HG02981 (cell line): ENCODE data around the gene MTUS2.

Source experiments
- ATAC-seq: cut with Tn5 transposase; IDR thresholded peaks from one replicate; pipeline ENCODE4 v1.9.1; 2021; ENCODE audit warnings: mild to moderate bottlenecking, moderate library complexity; ENCODE audit not compliant: unreplicated experiment

The MTUS2 gene

DNA sequence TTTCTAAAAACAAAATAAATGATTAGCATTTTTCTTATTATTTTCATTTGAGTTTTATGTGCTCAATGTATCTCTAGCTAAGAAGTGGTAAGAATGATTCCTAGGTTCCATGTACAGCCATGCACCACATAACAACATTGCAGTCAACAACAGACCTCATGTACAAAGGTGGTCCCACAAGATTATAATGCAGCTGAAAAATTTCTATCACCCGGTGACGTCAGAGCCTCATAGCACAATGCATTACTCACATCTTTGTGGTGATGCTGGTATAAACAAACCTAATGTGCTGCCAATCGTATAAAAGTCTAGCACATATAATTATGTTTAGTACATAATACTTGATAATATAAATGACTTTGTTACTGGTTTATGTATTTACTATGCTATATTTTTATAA, 654.9 kb downstream of the MTUS2 start:
- ATAC-seq: no peak

DNA sequence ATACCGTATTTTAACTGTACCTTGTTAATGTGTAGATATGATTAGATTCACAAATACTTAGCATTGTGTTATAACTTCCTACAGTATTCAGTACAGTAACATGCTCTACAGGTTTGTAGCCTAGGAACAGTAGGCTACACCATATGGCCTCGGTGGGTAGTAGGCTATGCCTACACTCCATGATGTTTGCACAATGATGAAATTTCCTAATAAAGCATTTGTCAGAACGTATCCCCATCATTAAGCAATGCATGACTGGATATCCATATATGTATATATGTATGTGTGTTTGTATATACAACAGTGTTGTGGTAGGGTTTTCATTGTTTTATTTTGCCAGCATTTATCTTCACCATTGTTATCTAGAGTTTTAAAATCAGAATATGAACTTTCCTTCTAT, 655.9 kb downstream of the MTUS2 start:
- no peak for ATAC-seq

DNA sequence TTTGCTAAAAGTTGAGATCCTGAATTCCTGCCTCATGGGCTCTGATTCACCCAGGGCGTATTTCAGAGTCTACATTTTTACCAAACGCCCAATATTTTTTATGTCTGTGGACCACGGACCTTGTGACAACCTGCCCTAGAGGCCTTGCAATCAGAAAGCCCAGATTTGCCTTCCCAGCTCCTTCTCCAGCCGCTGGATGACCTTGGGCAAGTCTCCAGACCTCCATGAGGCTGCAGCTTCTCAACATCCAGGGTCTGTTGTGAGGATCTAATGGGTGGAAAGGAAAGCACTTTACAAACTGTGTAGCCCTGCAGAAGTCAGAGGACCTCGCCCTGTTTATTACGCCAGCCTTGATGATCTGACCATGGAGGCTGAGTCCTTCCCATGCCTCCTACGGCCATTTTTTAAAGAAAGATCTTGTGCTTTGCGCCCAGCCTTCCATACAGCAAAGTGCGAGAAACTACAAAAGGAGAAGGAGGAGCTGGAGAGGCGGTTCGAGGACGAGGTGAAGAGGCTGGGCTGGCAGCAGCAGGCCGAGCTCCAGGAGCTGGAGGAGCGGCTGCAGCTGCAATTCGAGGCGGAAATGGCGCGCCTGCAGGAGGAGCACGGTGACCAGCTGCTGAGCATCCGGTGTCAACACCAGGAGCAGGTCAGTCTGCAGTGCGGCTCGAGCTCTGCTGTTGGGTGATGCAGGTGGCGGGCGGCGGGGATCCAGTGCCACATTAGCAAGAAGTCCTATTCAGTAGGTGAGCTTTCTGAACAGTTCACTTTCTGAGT, 659.8 kb downstream of the MTUS2 start:
- ATAC-seq: no peak

DNA sequence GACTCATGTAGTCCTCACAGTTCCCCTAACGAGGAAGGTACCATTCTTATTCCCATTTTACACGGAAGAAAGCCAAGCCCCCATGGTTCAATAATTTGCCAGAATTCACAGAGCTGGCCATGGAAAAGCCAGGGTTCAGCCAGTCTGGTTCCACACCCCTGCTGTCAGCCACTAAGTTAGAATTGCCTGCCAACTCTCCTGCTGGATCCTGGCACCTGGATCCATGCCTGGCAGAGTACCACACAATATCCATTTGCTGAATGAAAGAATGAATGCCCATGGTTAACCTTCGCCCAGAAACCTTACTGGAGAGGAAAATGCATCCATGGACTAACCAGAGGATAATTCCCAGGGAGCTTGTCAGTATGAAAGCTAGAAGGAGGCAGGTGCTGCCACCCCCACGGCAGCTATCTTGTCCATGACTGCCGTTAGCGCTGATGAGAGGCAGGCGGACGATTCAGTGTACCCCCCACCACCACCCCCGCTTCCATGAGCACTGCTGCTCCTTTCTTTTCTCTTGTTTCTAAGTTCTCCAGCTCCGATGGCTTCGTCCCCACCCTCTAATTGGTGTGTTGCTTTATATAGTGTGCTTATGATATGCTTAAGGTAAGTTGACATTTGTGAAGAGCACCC, 660.9 kb downstream of the MTUS2 start:
- ATAC-seq: no peak

DNA sequence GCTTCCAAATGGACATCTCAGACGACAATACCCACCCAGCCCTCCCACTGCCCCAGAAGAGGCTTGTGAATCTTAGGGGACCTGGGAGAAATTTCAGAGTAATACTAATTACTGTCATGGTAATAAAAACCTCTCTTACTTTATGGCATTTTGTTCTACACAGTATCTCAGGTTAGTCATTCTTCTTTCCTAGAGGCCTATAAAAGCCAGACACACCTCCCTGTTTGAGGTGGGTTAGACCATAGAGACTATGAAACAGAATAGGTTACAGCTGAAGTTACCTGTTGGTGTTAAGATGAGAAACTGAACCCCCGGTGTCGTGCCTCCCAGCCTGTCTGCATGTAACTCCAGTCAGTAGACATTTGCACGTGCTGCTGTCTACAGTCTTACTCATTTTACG, 661.5 kb downstream of the MTUS2 start:
- ATAC-seq: no peak

DNA sequence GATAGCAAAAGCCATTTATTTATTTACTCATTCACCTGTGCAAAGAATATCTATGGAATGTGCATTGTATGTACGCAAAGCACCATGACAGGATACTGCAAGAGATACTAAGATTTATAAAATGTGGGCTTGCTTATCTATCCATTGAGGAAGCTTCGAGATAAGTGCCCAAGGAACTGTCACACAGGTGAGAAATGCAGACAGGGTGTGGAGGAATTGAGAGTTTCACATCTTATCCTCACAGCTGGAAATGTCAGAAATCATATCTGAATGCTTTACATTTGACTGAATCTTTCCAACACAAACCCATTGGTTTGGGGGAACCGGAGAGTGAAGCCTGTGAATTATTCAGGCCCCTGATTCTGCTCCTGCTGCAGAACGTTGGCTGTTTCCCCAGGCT, 662.4 kb downstream of the MTUS2 start:
- ATAC-seq: no peak

DNA sequence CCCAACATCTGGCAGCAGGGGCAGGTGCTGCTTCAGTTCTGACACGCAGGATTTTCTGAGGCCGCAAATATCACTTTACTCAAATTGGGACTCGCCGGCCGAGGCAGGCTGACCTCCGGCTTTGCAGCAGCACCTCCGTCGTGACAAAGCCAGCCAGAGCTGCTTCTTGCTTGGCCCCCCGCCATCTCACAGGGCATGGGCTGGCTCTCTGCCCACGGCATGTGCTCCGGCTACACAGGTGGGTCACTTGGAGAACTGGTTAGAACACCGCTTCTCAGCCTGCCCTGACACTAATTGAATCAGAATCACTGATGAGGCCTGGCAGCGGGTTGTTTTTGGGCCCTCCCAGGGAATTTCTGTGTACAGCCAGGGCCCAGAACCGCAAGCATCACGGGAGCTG, 663.1 kb downstream of the MTUS2 start:
- ATAC-seq: no peak

DNA sequence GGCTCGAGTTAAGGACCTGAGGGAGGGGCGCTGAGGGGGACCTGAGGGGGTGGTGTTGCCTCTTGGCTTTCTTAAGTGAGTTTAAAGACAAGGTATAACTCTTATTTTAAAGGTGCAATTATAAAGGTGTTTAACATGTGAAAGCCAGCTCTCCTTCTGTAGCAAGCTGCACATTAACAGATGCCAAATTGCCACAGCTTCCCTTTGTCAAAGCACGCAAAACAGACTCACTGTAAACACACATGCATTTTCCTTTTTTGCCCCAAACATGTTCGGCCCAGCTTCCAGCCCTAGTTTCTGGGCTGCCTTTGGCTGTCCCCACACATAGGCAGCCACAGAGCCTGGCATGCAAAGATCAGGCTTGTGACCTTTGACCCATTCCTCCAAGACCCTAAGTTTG, 663.5 kb downstream of the MTUS2 start:
- no peak for ATAC-seq

DNA sequence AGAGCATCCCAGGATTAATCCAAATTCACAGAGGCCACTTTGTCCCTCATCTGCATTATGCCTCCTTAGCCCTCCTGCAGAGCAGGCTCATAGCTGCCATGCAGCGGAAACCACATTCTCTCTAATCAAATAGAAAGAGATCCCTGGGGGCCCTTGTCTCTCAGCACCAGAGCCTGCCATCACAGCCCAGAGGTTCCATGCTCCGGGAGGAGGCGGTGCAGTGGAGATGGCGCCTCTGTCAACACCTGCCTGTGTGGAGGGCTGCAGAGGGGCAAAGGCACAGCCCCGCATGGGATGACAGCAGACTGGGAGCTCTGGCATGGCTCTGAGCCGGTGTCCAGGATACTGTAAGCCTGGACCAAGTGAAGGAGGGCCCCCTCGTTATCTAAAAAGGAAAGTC, 664.1 kb downstream of the MTUS2 start:
- ATAC-seq: no peak

DNA sequence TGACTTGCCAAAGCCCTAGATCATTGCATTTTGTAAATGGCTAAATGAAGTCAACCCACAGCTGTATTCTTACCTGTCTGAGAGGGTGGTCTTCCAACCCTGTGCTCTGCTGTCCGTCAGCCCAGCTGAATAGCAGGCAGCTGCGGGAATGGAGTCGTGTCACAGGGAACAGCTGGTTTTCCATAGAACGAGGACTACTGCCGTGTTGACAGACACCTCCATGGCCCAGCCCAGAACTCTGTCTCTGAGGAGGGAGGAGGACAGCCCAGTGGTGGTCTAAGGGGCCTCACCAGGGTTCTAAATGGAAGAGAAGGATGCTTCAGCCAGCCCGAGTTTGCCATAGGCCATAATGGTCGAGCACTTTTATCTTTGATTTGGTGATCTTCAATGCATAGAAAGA, 664.7 kb downstream of the MTUS2 start:
- no peak for ATAC-seq

DNA sequence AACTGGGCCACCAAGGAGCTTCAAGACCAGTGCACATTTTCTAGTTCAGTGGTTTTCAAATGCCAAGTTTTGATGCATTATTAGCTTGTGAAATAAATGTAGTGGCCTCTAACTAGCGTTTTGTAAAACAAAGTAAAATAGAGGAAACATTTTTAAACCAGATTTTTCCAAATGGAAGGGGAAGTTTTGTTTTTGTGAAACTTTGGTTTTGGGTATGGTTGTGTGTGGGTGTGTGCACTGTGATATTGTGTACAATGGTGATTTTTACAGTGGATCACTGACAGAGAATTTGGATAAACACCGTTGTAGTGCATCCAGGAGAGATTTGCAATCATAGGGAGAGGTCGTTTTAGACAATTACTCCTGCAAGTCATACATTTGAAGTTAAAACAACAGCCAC, 666.4 kb downstream of the MTUS2 start:
- ATAC-seq: no peak

DNA sequence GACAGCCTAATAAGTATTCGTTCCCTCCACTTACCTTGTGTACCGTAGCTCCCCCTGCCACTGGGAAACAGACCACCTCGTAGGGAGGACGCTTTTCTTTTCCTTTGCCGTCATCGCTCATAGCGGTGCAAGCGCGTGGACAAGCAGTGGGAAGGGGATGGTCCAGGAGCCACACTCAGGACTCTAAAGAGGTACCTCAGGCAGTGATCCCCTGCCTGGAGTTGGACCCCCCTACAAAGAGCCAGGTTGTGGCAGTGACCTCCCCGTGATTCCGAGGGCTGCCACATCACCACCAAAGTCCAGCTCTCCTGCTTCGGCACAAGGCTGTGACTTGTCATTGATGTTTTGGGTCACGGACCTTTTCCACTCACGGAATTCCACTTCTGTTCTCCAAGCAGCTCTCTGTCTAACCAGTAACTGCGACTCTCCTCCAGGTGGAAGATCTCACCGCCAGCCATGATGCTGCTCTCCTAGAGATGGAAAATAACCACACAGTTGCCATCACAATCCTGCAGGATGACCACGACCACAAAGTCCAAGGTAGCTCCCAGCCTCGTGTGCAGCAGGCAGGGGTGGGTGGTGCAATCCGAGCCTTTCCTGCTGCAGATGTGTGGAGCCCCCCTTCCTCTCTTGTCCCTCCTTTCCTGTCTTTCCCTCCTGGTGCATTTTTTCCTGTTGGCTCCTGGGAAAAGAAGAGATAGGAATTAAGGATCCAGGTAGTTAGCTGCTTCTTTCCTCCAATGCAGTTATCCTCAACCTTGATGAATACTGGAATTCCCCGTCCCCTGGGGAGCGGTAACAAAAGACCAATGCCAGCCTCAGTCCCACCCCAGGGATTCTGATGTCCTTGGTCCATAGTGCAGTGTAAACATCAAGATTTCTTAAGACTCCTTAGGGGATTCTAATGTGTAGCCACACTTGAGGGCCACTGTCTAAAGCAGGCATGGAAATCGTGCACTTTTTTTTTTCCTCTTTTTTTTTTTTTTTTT, 667.6 kb downstream of the MTUS2 start:
- no peak for ATAC-seq

DNA sequence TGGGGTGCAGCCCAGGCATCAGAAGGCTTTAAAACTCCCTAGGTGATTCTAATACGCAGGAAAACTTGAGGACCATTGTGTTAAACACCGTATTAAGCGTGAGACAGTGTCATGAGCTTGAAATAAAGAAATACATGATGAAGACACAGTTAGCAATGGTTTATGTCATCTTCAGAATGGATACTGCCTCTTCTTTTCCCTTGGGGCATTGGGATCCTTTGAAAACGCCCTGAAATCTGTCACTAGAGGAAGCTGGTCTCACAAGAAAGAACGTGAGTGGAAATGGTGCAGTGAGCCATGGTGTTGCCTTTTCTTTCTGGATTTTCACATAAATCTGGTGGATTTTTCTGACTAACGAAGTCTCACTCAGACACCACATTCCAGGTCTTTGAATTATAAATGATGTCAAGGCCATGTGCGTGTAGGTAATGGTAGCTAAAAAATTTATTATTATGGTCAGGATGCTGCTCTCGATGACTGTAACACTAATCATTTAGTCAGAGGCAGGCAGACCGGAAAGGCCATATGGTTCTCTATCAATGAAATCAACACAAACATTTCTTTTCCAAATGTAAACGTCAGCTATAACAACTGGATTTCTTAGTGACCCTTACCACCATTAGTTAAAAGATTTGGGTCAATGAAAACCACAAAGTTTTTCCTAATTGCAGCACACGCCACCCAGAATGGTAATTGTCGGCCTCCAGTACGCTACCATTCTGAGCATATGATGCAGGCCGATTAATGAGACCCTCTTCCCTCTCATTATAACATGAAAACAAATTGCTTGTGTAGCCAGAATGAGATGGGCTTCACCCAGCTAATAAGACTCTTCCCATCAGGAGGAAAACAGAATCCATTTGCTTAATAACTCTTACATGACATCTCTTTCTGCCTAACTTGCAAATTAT, 669.8 kb downstream of the MTUS2 start:
- no peak for ATAC-seq

DNA sequence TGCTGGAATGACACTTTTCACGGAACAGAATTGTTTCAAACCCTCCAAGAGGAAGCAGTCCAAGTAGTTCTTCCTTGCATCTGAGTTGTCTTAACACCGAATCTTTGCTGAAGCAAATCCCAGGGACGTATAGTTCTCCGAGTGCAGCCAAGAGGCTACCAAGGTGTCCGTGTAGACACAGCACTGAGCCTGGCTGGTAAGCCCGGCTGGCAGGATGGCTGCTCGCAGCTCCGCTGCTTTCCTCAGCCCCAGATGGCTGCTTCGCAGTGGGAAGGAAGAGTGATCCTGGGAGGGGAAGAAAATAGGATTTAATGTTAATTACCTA, 670.4 kb downstream of the MTUS2 start:
- ATAC-seq: no peak

DNA sequence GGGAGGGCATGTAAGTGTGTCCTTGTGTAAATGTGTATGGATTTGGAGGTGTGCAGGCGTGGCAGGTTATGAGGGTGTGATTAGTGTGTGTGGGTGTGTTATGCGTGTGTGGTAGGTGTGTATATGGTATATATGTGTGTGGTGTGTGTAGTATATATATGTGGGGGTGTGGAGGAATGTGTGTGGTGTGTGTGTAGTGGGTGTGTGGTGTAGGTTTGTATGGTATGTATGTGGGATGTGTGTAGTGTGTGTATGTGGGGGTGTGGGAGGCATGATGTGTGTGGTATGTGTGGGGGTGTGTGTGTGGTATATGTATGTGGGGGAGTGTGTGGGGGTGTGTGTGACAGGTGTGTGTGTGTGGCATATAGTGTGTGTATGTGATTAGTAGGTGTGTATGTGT, 671.1 kb downstream of the MTUS2 start:
- no peak for ATAC-seq

DNA sequence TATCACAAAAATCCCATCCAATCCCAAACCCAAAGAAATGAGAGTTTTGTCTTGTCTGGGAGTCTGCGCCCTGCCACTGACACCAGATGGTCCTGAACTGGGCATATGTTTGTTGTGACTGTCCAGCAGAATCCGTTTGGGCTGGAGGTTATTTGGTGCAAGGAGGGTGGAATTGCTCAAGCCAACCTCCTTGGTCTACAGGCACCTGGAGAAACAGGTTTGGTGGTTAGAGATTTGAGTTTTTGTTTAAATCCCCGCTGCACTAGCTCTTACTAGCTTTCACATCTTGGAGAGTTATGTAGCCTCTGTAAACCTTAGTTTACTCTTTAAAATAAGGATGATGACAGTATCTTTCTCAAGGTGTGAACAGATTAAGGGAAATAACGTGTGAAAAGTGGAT, 673.7 kb downstream of the MTUS2 start:
- no peak for ATAC-seq

DNA sequence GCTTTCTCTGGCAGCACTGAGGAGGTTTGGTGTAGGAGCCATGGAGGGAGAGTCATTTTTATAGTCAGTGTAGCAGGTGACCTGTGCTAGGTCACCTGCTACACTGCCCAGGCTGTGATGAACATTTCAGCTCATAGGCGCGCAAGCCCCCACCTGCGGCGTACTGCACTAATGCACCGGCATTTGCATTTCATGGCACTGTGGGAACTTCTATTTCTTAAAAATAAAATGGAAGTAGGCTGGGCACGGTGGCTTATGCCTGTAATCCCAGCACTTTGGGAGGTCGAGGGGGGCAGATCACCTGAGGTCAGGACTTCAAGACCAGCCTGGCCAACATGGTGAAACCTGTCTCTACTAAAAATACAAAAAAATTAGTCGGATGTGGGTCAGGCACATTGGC, 674.4 kb downstream of the MTUS2 start:
- no peak for ATAC-seq

DNA sequence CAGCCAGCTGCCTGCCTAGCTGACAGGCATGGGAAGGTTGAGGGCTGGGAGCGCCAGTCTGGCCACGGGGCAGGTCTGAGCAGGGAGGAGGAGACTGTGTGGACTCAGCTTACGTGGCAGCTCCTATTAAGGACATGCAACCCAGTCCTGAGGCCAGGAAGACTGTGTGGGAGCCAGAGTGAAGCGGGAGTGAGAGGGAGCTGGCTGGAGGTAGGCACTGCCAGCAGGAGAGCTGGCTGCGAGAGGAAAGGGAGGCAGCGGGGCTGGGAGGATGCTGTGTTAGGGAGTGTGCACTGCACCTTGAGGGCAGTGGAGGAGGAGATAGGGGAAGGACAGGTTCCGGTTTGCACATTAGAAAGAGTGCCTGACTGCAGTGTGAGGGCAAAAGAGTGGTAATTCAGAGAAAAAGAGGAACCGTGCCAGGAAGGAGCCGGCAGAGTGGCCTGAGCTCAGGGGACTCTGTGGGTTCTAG, 676.1 kb downstream of the MTUS2 start:
- peak; percentile 68 for ATAC-seq

DNA sequence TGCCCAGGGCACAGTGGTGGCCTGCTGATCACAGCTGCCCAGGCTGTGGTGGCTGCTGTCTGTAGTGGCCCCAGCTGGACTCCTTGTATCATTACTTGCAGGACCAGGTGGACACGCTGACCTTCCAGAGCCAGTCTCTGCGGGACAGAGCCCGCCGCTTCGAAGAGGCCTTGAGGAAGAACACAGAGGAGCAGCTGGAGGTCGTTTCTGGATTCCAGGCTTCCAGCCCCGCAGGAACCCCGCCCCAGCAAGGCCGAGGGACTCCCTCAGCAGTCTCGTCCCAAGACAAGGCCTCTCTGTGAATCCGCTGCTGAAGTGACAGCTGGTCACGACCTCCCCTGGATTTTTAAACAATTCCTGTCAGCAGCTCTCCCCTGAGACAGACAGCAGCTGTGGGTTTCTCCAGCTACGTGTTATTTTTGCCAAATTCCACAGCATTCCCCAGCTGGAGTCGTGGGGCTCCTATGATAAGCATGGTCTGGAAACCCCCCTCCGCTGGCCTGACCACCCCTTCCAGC, 677.1 kb downstream of the MTUS2 start:
- ATAC-seq: no peak

DNA sequence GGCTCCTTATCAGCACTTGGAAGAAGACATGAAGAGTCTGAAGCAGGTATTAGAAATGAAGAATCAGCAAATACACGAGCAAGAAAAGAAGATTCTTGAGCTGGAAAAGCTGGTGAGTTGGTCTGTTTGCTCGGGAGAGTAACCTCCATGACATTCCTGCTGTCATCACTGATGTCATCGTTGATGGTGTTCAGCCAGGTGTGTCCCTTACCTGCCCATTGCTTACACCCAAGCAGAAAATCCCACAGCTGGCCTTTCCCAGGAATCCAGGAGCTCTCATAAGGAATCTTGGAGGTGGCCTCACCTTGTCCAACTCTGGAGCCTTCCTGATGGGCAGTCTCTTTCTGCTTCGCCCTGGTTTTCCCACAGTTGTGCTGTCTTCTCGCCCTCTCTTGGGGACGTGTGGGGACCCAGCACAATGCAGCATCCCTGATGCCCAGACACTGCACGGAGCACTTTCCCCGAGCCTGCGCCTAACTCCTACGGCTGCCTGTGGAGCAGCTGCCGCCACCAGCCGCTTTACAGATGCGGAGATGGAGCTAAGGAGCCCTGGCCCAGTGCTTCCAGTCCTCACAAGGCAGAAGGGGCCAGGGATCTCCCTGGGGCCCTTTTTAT, 678.4 kb downstream of the MTUS2 start:
- no peak for ATAC-seq
